WTC11 (cell line): Measurements from ENCODE around the gene URAD.

ENCODE experiments used
- NR3C1 ChIP-seq: sonication (generic); formaldehyde crosslinking; conservative IDR thresholded peaks from 2 replicates; pipeline ENCODE4 v1.8.1; 2023; ENCODE audit warnings: low read depth, mild to moderate bottlenecking, missing genetic modification reagents
- TEAD1 ChIP-seq: sonication (generic); formaldehyde crosslinking; IDR thresholded peaks from 2 replicates; pipeline ENCODE4 v1.8.0; 2022; ENCODE audit warnings: mild to moderate bottlenecking, missing genetic modification reagents
- TEAD4 ChIP-seq: sonication (generic); formaldehyde crosslinking; IDR thresholded peaks from 2 replicates; pipeline ENCODE4 v1.8.0; 2022; ENCODE audit warnings: mild to moderate bottlenecking, missing genetic modification reagents
- ZNF263 ChIP-seq: sonication (generic); formaldehyde crosslinking; IDR thresholded peaks from 2 replicates; pipeline ENCODE4 v1.8.1; 2022; ENCODE audit warnings: low read depth, mild to moderate bottlenecking, moderate library complexity, missing genetic modification reagents
- TF ChIP-seq, protein P1 (sequence below): sonication (generic); formaldehyde crosslinking; IDR thresholded peaks from 2 replicates; pipeline ENCODE4 v1.8.1; 2023; ENCODE audit warnings: mild to moderate bottlenecking, missing genetic modification reagents
- TF ChIP-seq, protein P2 (sequence below): fragments of 250-450 bp; sonication (Bioruptor Pico); conservative IDR thresholded peaks from 2 replicates; pipeline ENCODE4 v1.9.0; 2021; ENCODE audit warnings: mild to moderate bottlenecking
- TF ChIP-seq, protein P3 (sequence below): sonication (generic); formaldehyde crosslinking; IDR thresholded peaks from 2 replicates; pipeline ENCODE4 v1.8.1; 2023; ENCODE audit warnings: mild to moderate bottlenecking, missing genetic modification reagents, borderline replicate concordance
- TF ChIP-seq, protein P4 (sequence below): fragments of 200-600 bp; IDR thresholded peaks from 2 replicates; pipeline ENCODE4 v1.8.0; 2022; ENCODE audit warnings: antibody characterized with exemption
- TF ChIP-seq, protein P5 (sequence below): sonication (generic); formaldehyde crosslinking; IDR thresholded peaks from 2 replicates; pipeline ENCODE4 v1.8.0; 2023; ENCODE audit warnings: mild to moderate bottlenecking, missing genetic modification reagents
- TF ChIP-seq, protein P6 (sequence below): sonication (generic); formaldehyde crosslinking; IDR thresholded peaks from 2 replicates; pipeline ENCODE4 v1.8.1; 2023; ENCODE audit warnings: mild to moderate bottlenecking, missing genetic modification reagents, moderate library complexity

DNA sequence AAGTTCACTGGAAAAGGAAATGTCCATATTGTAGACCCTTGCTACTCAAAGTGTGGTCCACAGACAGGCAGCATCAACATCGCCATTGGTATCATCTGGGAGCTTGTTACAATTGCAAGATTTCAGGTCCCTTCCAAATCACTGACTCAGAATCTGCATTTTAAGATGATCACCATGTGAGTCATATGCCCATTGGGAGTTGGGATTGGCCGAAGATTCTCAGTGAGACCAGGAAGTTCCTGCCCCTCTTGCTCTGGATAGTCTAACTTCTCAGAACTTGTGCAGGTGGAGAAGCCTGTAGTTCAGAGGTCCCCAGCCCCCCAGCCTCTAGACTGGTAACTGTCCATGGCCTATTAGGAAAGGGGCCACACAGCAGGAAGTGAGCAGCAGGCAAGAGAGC lies 48.9 kb upstream of the URAD start:
- TF ChIP-seq, protein P1, sequence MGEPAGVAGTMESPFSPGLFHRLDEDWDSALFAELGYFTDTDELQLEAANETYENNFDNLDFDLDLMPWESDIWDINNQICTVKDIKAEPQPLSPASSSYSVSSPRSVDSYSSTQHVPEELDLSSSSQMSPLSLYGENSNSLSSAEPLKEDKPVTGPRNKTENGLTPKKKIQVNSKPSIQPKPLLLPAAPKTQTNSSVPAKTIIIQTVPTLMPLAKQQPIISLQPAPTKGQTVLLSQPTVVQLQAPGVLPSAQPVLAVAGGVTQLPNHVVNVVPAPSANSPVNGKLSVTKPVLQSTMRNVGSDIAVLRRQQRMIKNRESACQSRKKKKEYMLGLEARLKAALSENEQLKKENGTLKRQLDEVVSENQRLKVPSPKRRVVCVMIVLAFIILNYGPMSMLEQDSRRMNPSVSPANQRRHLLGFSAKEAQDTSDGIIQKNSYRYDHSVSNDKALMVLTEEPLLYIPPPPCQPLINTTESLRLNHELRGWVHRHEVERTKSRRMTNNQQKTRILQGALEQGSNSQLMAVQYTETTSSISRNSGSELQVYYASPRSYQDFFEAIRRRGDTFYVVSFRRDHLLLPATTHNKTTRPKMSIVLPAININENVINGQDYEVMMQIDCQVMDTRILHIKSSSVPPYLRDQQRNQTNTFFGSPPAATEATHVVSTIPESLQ (CRISPR knock-in tag) = no peak
- TF ChIP-seq, protein P2, sequence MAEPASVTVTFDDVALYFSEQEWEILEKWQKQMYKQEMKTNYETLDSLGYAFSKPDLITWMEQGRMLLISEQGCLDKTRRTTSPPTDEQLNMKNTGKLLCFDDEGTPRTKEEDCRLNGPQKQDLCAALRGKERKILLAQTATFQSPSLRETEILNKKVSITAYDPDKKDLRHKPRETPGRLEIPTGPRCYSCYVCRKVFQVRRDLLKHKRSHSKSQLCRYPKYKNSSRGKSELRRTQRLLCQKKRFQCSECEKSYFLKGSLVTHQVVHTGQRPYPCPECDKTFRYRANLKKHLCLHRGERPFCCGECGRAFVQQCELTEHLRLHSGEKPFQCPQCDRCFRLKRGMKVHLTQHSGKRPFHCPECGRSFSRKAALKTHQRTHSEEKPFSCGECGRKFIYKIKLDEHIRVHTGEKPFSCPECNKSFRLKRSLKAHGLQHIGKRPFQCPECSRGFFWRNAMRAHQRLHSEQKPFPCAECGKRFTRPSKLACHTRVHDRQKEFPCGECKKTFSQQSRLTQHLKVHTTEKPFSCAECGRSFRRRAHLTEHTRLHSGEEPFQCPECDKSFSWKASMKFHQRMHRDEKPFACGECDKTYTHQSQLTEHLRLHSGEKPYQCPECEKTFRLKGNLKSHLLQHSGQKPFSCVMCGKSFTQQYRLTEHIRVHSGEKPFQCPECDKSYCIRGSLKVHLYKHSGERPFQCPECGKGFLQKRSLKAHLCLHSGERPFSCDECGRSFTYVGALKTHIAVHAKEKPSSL (CRISPR knock-in tag) = no peak
- TF ChIP-seq, protein P3, sequence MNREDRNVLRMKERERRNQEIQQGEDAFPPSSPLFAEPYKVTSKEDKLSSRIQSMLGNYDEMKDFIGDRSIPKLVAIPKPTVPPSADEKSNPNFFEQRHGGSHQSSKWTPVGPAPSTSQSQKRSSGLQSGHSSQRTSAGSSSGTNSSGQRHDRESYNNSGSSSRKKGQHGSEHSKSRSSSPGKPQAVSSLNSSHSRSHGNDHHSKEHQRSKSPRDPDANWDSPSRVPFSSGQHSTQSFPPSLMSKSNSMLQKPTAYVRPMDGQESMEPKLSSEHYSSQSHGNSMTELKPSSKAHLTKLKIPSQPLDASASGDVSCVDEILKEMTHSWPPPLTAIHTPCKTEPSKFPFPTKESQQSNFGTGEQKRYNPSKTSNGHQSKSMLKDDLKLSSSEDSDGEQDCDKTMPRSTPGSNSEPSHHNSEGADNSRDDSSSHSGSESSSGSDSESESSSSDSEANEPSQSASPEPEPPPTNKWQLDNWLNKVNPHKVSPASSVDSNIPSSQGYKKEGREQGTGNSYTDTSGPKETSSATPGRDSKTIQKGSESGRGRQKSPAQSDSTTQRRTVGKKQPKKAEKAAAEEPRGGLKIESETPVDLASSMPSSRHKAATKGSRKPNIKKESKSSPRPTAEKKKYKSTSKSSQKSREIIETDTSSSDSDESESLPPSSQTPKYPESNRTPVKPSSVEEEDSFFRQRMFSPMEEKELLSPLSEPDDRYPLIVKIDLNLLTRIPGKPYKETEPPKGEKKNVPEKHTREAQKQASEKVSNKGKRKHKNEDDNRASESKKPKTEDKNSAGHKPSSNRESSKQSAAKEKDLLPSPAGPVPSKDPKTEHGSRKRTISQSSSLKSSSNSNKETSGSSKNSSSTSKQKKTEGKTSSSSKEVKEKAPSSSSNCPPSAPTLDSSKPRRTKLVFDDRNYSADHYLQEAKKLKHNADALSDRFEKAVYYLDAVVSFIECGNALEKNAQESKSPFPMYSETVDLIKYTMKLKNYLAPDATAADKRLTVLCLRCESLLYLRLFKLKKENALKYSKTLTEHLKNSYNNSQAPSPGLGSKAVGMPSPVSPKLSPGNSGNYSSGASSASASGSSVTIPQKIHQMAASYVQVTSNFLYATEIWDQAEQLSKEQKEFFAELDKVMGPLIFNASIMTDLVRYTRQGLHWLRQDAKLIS (CRISPR knock-in tag) = no peak
- no peak for TF ChIP-seq NR3C1 (CRISPR knock-in tag)
- no peak for TF ChIP-seq TEAD1 (CRISPR knock-in tag)
- TF ChIP-seq, protein P4, sequence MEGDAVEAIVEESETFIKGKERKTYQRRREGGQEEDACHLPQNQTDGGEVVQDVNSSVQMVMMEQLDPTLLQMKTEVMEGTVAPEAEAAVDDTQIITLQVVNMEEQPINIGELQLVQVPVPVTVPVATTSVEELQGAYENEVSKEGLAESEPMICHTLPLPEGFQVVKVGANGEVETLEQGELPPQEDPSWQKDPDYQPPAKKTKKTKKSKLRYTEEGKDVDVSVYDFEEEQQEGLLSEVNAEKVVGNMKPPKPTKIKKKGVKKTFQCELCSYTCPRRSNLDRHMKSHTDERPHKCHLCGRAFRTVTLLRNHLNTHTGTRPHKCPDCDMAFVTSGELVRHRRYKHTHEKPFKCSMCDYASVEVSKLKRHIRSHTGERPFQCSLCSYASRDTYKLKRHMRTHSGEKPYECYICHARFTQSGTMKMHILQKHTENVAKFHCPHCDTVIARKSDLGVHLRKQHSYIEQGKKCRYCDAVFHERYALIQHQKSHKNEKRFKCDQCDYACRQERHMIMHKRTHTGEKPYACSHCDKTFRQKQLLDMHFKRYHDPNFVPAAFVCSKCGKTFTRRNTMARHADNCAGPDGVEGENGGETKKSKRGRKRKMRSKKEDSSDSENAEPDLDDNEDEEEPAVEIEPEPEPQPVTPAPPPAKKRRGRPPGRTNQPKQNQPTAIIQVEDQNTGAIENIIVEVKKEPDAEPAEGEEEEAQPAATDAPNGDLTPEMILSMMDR = no peak
- no peak for TF ChIP-seq TEAD4 (CRISPR knock-in tag)
- TF ChIP-seq, protein P5, sequence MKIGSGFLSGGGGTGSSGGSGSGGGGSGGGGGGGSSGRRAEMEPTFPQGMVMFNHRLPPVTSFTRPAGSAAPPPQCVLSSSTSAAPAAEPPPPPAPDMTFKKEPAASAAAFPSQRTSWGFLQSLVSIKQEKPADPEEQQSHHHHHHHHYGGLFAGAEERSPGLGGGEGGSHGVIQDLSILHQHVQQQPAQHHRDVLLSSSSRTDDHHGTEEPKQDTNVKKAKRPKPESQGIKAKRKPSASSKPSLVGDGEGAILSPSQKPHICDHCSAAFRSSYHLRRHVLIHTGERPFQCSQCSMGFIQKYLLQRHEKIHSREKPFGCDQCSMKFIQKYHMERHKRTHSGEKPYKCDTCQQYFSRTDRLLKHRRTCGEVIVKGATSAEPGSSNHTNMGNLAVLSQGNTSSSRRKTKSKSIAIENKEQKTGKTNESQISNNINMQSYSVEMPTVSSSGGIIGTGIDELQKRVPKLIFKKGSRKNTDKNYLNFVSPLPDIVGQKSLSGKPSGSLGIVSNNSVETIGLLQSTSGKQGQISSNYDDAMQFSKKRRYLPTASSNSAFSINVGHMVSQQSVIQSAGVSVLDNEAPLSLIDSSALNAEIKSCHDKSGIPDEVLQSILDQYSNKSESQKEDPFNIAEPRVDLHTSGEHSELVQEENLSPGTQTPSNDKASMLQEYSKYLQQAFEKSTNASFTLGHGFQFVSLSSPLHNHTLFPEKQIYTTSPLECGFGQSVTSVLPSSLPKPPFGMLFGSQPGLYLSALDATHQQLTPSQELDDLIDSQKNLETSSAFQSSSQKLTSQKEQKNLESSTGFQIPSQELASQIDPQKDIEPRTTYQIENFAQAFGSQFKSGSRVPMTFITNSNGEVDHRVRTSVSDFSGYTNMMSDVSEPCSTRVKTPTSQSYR (CRISPR knock-in tag) = no peak
- TF ChIP-seq, protein P6, sequence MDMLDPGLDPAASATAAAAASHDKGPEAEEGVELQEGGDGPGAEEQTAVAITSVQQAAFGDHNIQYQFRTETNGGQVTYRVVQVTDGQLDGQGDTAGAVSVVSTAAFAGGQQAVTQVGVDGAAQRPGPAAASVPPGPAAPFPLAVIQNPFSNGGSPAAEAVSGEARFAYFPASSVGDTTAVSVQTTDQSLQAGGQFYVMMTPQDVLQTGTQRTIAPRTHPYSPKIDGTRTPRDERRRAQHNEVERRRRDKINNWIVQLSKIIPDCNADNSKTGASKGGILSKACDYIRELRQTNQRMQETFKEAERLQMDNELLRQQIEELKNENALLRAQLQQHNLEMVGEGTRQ = no peak
- TF ChIP-seq ZNF263 (CRISPR knock-in tag) = no peak
